Thoracic aorta (tissue), 2 donors: ENCODE data around the gene ICAM4. TPM values are rescaled to one million over a fixed set of nuclear protein-coding genes. Genes with fewer than 3 reads are reported as not detected.
A peak's percentile ranks its signal among the peaks of the same experiment; 100 is the strongest.

Experiments
- ATAC-seq: fragments of 150-250 bp; one replicate; pipeline ENCODE4 v1.8.0; 2017; ENCODE audit warnings: low read depth; ENCODE audit not compliant: insufficient number of reproducible peaks, low FRiP score
- DNase-seq: peaks from one replicate; pipeline ENCODE4 v3.0.0-alpha.2; 2020; ENCODE audit warnings: low spot score
- H3K27ac ChIP-seq, 2 donors: fragments of 200-600 bp; sonication (generic); 1 replicate in 1 of 2; 2 replicates in 1 of 2; pipeline ENCODE4 v1.5.1; 2016; ENCODE audit warnings: mild to moderate bottlenecking in 2 of 2, moderate library complexity in 2 of 2
- H3K27me3 ChIP-seq: fragments of 200-600 bp; sonication (generic); replicated peaks from 2 replicates; pipeline ENCODE4 v1.6.0; 2016; ENCODE audit warnings: mild to moderate bottlenecking; ENCODE audit not compliant: insufficient read depth
- H3K36me3 ChIP-seq: fragments of 200-600 bp; sonication (generic); one replicate; pipeline ENCODE4 v1.5.1; 2016
- H3K4me1 ChIP-seq, 2 donors: fragments of 200-600 bp; sonication (generic); 1 replicate in 1 of 2; 2 replicates in 1 of 2; pipeline versions ENCODE4 v1.5.1 to v1.6.0; 2016; ENCODE audit warnings: low read depth in 2 of 2, mild to moderate bottlenecking in 1 of 2; ENCODE audit not compliant: control insufficient read depth in 1 of 2
- H3K4me3 ChIP-seq: fragments of 200-600 bp; sonication (generic); 2 replicates; pipeline ENCODE4 v1.5.1; 2016; ENCODE audit warnings: mild to moderate bottlenecking
- H3K9me3 ChIP-seq: fragments of 200-600 bp; sonication (generic); 2 replicates; pipeline ENCODE4 v1.5.1; 2016
- total RNA-seq, 2 donors: library from RNA; depleted of rRNA; stranded (reverse); fragments of >200 nt; gene quantifications; one replicate each; pipeline versions ENCODE4 v1.1.0 to v1.2.3, GENCODE V29; 2016
- TF ChIP-seq, protein P1 (sequence below): fragments of 200-600 bp; sonication (generic); IDR thresholded peaks from one replicate; pipeline ENCODE4 v1.5.1; 2019; ENCODE audit warnings: antibody characterized with exemption

The ICAM4 gene
- total RNA-seq, 2 donors from 2014 or later: 0.95 to 2.0 TPM

- Histone ChIP-seq H3K27ac (no peak overlapping the region), H3K4me1 (peaks cover 25 to 32% of the 10 kb centered on the region in 2 donors), H3K4me3 (no peak overlapping the region), H3K9me3 (no peaks in the 10 kb centered on the region), H3K36me3 (peaks cover 5% of the 10 kb centered on the region), H3K27me3 (peaks cover 3% of the 10 kb centered on the region)
- no peak for ATAC-seq
- DNase-seq: no peak
- TF ChIP-seq, protein P1, sequence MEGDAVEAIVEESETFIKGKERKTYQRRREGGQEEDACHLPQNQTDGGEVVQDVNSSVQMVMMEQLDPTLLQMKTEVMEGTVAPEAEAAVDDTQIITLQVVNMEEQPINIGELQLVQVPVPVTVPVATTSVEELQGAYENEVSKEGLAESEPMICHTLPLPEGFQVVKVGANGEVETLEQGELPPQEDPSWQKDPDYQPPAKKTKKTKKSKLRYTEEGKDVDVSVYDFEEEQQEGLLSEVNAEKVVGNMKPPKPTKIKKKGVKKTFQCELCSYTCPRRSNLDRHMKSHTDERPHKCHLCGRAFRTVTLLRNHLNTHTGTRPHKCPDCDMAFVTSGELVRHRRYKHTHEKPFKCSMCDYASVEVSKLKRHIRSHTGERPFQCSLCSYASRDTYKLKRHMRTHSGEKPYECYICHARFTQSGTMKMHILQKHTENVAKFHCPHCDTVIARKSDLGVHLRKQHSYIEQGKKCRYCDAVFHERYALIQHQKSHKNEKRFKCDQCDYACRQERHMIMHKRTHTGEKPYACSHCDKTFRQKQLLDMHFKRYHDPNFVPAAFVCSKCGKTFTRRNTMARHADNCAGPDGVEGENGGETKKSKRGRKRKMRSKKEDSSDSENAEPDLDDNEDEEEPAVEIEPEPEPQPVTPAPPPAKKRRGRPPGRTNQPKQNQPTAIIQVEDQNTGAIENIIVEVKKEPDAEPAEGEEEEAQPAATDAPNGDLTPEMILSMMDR: no peak
These were observed 1.8 kb upstream of the ICAM4 start for GRCh38 chr19:10284960-10285278.

DNA sequence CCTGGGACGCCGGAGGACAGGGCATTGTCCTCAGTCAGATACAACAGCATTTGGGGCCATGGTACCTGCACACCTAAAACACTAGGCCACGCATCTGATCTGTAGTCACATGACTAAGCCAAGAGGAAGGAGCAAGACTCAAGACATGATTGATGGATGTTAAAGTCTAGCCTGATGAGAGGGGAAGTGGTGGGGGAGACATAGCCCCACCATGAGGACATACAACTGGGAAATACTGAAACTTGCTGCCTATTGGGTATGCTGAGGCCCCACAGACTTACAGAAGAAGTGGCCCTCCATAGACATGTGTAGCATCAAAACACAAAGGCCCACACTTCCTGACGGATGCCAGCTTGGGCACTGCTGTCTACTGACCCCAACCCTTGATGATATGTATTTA is 1.4 kb upstream of the ICAM4 start:
- Histone ChIP-seq H3K4me3 (no peak overlapping the region), H3K36me3 (peaks cover 5% of the 10 kb centered on the region), H3K27me3 (peaks cover 3% of the 10 kb centered on the region), H3K27ac (no peak overlapping the region), H3K4me1 (peaks cover 28 to 36% of the 10 kb centered on the region in 2 donors), H3K9me3 (no peaks in the 10 kb centered on the region)
- DNase-seq (no peak), ATAC-seq (no peak)
- TF ChIP-seq, protein P1: no peak

DNA sequence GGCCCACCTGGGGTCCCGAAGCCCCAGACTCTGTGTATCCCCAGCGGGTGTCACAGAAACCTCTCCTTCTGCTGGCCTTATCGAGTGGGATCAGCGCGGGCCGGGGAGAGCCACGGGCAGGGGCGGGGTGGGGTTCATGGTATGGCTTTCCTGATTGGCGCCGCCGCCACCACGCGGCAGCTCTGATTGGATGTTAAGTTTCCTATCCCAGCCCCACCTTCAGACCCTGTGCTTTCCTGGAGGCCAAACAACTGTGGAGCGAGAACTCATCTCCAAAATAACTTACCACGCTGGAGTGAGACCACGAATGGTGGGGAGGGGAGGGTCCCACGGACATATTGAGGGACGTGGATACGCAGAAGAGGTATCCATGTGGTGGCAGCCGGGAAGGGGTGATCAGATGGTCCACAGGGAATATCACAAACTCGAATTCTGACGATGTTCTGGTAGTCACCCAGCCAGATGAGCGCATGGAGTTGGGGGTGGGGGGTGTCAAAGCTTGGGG is 2.0 kb downstream of the ICAM4 start:
- Histone ChIP-seq H3K4me1 (peaks cover 45 to 58% of the 10 kb centered on the region in 2 donors), H3K36me3 (peaks cover 3% of the 10 kb centered on the region), H3K27ac (no peak overlapping the region), H3K4me3 (peak overlapping the region; percentile 74), H3K27me3 (peaks cover 25% of the 10 kb centered on the region), H3K9me3 (no peaks in the 10 kb centered on the region)
- DNase-seq (no peak), ATAC-seq (no peak)
- TF ChIP-seq, protein P1: no peak

- Histone ChIP-seq H3K9me3 (no peaks in the 10 kb centered on the region), H3K27ac (no peak overlapping the region), H3K27me3 (peaks cover 25% of the 10 kb centered on the region), H3K4me3 (peak overlapping the region; percentile 74), H3K4me1 (peaks cover 45 to 58% of the 10 kb centered on the region in 2 donors), H3K36me3 (no peaks in the 10 kb centered on the region)
- no peak for ATAC-seq
- DNase-seq: no peak
- TF ChIP-seq, protein P1: no peak
These were observed 2.5 kb downstream of the ICAM4 start for GRCh38 chr19:10289167-10289835.

GRCh38 chr19:10289836-10290356 is 3.1 kb downstream of the ICAM4 start, which contains the start of gene ICAM5:
Gene ICAM5 (plus strand): TSS chr19:10289952. CDS start chr19:10290044, 92 bp downstream.
- no peak for ATAC-seq
- Histone ChIP-seq H3K27me3 (peaks cover 30% of the 10 kb centered on the region), H3K9me3 (no peaks in the 10 kb centered on the region), H3K4me3 (peak within 1 kb of the TSS; percentile 74), H3K4me1 (peaks cover 45 to 58% of the 10 kb centered on the region in 2 donors), H3K27ac (no peak within 1 kb of the TSS), H3K36me3 (no peaks in the 10 kb centered on the region)
- no peak for DNase-seq
- TF ChIP-seq, protein P1: no peak
